Erythroblast (primary cell): ENCODE measurements around the gene MTCL1.

Experiments used
- GATA1 ChIP-seq: IDR thresholded peaks from 2 replicates; pipeline ENCODE4 v1.6.1; 2011; ENCODE audit warnings: low read depth, mild to moderate bottlenecking, control low read depth, low read length, moderate library complexity
- POLR2A ChIP-seq: IDR thresholded peaks from 2 replicates; pipeline ENCODE4 v1.6.1; 2011; ENCODE audit warnings: mild to moderate bottlenecking, low read length

- TF ChIP-seq POLR2A, result no peak
- no peak for TF ChIP-seq GATA1
These were observed 160.6 kb downstream of the MTCL1 start for GRCh38 chr18:8865934-8866333.
